ENCODE measurements around the gene SESN3.
"Not testable (repeated sequence)": the region's sequence is repeated elsewhere in the genome, so short reads cannot be mapped to it uniquely, and the experiment has no call there.

Gene SESN3, protein sequence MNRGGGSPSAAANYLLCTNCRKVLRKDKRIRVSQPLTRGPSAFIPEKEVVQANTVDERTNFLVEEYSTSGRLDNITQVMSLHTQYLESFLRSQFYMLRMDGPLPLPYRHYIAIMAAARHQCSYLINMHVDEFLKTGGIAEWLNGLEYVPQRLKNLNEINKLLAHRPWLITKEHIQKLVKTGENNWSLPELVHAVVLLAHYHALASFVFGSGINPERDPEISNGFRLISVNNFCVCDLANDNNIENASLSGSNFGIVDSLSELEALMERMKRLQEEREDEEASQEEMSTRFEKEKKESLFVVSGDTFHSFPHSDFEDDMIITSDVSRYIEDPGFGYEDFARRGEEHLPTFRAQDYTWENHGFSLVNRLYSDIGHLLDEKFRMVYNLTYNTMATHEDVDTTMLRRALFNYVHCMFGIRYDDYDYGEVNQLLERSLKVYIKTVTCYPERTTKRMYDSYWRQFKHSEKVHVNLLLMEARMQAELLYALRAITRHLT

DNA sequence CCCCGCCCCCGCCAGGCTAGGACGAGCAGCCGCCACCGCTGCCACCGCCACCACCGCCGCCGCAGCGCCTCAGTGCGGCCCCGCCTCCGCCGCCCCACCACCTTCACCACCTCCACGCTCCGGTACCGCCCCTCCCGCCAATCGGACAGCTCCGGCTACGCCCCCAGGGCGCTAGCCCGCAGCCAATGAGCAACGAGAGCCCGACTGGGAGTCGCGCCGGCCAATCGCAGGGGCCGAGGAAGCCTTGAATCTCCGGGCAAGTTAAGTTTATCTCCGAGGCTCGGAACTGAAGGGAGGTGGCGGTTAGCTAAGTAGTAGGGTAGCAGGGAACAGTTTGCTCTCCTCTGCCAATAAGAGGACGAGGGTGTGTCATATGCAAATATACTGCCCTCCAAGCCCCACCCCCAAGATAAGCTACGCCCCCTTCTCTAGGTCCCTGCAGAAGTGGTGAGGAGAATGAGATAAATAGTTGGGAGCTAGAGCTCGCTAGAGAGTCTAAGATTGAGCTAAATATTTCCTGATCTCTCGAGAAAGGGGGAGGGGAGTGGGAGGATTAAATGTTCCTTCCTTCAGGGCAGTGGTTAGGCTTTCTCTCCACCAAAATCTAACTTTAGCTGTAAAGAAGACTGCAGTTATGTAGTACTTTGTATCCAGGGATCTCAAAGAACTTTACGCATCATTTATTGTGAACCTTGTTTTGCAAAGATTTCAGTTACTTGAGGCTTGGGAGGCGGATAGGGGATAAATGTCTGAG lies at the start of gene SESN3:
Gene SESN3 (minus strand): TSS at position 76 of the 754 bp plus-strand sequence. CDS start 342 bp downstream, outside the sequence.
- DNase-seq (ENCODE audit: low spot score), result peak; percentile 96

DNA sequence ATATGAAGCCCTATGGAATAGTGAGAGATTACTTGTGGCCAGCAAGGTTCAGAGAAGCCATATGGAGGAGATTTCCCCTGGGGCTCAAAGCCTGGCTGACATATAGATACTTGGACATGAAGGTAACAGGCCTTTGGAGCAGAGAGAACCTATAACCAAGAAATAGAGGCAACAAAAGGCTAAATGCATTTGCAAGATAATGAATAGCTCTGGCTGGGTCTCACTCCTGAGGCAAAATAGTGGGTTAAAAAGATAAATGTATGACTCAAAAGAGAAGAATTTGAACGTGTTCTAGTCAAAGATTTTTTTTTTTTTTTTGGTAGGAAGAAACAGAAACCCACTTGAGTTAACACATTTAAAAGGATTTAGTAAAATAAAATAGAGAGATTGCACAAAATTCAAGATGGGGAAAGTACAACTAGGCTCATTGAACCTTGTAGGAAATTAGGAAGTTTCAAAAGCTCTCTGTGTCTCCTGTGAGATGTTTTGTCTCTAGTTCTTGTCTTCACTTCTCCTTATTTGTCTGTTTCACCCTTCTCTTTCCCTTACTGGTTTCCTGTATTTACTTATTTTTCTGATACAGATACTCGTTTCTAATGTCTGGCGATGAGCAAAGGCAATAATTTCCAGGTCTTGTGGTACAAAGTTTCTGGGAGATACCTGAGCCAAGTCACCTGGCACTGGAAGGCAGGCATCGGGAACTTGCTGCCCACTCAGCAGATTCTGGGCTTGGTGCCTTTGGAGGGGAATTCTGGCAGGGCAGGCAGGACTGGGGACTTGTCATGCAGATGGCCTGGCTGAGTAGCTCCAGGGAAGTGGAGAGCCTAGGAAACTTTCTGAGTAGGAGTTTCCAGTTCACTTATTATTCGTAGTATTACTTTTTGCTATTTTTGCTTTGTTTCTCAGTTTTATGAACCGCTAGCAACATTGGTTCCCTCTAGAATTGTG lies 49.2 kb upstream of the SESN3 start:
- DNase-seq (ENCODE audit: low spot score), result no peak

DNA sequence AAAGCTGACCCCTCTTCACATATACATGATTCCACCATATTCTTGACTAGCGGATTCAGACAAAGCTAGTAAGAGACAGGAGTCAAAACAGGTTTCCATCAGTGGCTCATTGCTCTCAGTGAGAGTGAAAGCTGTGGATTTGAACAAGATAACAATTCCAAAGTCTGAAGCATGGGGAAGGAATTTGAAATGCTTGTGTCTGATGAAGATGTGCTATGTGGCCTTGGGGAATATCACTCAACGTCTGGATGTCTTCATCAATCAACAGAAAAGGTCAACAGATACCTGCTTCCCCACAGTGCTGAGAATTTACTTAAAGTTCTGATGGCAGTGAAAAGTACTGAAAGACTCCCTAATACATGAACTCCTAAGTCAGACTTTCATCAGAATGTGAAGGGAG lies 46.9 kb upstream of the SESN3 start:
- DNase-seq (ENCODE audit: low spot score), result no peak

DNA sequence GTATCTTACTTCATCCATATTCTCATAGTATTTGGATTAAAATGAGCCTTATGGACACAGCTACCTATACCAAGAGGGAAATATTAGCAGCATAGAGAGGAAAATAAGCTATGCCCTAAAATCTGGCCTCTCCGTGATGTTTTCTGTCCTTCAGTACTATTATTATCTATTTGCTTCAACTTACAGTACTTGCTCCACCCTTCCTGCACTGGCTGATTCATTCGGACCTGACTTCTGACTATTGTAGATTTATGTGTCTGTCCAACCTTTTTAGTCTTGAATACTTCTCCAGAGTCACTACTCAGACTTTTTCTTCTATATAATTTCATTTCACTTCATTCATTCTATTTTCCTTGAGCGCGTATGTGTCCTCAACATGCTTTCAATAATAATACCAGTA lies 45.1 kb upstream of the SESN3 start:
- DNase-seq (ENCODE audit: low spot score), result no peak

DNA sequence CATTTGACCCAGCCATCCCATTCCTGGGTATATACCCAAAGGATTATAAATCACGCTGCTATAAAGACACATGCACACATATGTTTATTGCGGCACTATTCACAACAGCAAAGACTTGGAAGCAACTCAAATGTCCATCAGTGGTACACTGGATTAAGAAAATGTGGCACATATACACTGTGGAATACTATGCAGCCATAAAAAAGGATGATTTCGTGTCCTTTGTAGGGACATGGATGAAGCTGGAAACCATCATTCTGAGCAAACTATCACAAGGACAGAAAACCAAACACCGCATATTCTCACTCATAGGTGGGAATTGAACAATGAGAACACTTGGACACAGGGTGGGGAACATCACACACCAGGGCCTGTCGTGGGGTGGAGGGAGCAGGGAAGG lies 42.6 kb upstream of the SESN3 start:
- not testable (repeated sequence) for DNase-seq (ENCODE audit: low spot score)

DNA sequence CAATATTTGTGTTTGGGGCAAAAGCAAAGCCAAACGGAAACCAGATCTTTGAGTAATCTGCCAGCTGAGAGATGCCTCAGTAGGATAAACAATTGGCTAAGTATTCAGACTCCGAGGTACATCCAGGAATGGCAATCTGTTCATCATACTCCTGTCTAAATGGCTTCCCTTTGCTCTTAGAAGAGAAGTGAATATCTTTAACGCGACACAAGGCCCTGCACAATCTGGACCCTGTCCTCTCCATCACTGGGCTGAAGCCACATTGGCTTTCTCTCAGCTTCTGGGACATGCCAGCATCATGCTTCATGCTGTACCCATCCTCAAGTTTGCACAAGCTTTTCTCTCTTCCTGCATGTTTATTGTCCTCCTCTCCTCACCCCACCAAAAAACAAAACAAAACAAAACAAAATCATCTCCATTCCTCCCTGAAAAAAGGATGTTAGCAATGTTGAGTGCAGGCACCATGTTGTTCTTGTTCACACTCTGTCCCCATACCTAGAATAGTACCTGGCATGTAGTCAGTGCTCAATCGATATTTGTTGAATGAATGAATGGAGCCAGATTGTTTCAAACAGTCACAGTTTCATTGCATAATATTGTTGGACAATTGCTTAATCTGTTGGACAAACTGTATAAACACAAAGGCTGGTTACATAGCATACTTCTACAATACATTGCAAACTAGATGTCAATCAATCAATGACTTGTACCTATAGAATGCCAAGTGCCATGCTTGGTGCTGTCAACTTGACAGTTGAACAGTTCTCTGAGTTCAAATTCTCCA lies 38.2 kb upstream of the SESN3 start:
- no peak for DNase-seq (ENCODE audit: low spot score)

DNA sequence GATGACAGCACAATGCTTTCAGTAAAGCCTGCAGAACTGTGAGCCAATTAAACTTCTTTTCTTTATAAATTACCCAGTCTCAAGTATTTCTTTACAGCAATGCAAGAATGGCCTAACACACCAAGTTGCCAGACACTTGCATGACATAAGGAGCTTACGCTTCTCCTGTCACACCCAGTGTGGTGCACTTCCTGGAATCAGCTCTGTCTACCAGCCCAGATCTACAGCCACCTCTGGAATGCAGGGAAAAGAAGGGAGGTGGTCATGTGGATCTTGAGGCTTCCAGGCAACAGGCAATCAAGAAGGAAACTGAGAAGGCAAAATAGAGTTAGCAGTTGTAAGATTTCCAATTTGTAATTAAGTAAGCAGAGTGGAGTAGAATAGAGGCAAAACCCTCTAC lies 37.4 kb upstream of the SESN3 start:
- no peak for DNase-seq (ENCODE audit: low spot score)

DNA sequence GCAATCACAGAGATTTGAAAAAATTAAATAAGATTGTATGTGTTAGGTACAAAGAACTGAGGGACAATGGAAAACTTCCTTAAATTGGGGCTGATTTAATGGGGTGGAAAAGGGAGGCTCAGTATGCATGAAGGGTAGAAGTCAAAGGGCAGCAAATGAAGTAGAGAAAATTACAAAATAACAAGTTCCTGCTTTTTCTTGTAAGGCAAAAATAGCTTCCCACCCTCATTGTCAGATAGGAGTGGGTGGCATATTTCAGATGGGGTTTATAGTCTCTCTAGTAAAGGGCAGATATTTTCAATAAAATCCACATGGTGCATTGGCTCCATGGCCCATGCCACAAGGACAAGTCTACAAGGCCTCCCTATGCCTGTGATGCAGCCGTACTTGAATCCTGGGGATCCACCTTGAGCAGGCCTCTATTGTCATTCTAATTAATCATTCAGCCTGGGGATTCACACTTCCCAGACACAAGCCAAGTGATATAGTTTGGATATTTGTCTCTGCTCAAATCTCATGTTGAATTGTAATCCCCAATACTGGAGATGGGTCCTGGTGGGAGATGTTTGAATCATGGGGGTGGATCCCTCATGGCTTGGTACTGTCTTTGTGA lies 36.7 kb upstream of the SESN3 start:
- DNase-seq (ENCODE audit: low spot score), result no peak

DNA sequence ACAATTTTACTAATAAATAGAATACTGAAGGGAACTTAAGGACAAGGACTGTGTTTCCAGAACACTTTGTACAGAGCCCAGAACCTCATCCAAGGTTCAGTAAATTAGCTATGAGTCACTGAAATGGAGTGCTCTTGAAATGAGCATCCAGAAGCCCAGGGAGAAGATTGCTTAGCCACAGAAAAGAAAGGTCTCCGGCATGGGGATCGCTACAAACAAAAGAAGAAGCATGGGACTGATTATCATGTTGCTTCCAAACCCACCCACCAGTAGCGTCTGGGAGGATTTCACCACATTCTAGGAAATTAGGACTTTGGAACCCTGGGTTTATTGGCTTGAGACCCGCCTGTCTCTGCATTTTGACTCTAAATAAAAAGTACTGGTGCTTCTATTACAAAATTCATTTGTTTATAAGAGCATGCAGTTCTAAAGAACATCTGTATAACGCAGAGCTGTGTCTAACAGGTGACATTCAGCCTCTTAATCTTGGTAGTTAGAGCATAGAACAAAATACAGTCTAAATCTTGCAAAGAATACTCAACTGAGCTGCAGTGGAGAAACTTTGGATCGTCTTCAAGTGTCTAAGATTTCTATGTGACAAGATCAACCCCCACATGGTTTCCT lies 35.9 kb upstream of the SESN3 start:
- DNase-seq (ENCODE audit: low spot score), result peak; percentile 57

DNA sequence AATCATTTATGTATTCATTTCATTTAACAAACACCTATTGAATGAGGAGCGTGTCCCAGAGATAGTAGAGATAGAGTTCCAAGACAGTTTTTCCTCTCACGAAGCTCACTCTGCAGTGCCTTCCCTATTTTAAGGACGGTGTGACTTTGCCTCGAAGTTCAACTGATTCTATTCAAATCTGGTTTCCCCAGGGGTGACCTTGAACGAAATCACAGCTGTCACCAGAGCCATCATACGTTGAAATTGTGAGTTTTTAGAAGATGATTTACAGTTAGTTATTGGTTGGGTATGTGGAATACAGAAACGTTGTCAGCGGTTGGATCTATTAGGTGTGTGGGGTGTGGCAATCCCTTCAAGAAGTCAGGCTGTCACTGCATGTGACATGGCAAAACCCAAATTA lies 33.9 kb upstream of the SESN3 start:
- no peak for DNase-seq (ENCODE audit: low spot score)

DNA sequence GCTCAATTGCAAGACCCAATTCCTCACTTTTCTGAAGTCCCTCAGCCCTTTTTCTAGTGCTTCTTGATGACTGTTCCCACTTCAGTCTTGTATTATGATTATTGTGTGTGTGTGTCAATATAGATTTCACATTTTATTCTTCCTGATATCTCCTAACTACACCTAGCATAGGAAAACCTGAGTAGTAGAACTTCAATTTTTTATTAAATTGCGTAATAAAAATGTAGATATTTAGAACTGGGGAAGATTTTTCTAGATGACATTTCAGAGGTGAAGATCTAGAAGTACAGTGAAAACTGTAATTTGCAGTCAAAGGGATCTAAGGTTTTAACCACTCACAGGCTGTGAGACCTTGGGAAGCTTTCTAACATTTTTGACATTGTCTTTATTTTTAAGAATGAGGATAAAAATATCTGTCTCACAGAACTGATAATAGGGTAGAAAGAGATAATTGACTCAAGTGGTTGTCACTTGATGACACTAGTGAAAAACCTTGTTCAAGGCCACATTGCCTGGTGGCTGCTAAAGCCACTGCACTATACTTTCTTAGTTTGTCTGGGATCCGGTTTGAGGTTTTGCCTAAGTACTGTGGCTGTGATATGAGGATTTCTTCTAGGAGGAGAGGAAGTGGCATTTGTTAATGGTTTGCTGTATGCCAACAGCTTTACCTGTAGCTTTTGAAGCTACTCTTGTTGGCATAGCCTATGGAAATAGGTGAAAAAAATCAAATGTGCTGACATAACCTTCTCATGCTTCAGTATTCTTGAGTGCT lies 32.2 kb upstream of the SESN3 start:
- DNase-seq (ENCODE audit: low spot score), result no peak

DNA sequence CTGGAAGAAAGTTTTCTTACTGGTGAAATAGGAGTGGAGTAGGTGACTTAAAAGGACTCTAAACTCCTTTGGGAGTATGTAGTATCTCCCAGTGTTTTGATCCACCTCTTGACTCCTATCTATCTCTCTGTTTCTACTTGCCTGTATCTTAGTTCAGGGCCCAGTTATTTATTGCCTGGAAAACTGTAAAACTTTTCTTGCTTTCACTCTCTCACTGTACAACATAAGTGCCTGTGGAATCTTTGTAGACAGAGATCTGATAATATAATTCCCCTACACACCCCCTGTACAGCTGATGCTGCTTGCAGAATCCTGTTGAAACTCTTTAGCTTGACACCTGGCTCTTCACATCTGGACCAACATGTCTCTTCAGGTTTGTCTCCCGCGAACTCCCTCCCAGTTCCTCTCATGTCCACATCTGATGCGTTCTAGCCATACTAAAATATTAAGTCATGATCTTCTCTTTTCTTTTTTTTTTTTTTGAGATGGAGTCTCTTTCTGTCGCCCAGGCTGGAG lies 26.5 kb upstream of the SESN3 start:
- DNase-seq (ENCODE audit: low spot score), result no peak

DNA sequence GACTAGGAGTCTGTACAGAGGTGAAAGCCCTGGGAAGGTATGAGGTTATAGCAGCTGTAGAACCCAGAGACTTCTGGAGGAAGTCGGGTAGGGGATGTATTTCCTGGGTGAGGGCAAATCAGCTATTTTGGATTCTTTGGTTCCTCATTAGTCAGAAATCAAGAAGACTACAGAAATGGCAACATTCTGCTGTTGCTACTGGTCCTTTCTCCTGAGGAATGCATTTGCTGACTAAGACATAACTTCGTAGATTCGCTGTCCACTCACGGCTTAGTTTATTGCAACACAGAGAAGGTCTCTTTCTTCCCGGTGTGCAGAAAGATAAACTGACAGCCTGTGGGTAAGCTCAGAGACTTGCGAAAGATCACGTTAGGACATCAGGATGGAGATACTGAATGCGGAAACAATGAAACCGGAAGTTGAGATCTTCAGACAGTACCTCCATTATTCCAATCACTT lies 25.3 kb upstream of the SESN3 start:
- DNase-seq (ENCODE audit: low spot score), result no peak

DNA sequence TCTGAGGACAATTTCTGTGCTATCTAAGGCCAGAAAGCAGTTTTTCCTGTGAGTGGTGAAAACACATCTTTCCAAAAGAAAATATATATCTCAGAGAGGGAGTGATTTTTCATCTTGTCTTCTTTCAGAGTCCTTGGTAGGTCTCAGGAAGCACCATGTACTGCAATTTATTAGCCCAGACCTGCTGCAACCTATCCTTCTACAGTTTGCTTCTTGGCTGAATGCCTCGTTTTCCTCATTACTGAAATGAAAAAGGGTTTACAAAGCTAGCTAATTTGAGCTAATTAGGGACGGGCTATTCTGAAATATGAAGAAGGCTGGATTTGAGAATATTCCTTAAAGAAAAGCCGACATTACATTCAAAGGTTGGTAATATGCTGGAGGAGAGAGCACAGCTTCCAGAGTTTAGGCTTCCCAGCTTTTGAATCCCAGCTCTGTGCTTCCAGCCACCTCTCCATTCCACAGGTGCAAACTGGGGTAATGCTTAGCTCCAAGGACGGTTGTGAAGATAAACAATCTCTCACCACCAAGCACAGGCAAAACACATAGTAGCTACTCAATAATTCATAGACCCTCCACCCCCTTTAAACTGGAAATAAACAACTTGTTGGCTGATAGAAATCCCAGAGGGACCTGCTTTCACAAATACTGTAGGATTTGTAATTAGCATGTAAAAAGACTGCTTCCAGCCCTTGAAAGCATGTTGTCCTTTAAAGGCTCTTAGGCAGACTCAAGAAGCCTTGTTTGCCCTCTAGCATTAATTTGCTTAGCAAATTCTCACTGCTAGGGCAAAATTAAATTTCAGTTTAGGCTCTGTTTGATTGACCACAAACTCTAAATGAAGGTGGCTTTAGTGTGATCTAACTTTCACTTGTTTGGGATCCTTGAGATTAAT lies 24.5 kb upstream of the SESN3 start:
- DNase-seq (ENCODE audit: low spot score), result no peak

DNA sequence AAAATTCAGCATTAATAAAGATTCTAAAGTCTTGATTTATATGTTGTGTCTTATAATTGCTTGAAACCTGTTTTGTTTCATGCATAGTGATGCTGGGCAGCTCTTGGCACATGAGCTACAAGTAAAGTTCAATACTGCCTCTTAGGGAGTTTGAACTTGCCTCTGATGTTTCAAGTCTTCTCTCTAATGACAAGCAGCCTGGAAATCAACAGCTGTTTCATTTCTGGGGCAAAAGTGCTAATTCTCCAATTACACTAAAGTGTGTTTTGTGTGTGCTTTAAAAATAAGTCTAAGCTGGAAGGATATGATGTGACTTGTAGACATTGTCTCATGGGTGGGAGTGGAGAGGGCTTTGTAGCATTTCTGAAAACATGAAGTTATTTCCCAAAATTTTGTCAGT lies 23.7 kb upstream of the SESN3 start:
- DNase-seq (ENCODE audit: low spot score), result no peak

DNA sequence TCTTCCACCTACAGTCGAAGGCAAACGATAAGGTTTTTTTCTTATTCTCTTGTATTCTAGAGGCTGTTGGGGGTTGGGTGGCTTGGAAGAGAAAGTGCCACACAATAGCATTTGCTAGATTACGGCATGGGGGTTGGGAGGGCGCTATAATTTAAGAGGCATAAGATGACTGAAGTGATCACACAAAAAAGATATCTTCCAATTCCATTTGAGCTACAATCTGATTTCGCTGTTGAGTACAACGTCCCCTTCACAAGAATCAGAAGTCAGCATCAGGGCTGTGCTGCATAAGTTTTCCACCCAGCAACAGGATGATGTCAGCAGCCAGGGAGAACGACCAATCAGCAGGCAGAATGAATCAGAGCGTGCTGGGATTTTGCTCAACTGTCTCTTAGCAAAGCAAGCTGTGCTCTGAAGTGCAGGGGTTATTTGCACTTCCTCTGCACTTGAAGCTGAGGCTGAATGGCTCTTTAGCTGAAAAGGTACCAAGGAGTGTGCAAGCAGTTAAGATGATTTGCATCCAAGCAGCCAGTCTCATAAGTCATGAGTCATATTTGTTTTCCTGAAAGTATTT lies 23.2 kb upstream of the SESN3 start:
- peak; percentile 93 for DNase-seq (ENCODE audit: low spot score)

DNA sequence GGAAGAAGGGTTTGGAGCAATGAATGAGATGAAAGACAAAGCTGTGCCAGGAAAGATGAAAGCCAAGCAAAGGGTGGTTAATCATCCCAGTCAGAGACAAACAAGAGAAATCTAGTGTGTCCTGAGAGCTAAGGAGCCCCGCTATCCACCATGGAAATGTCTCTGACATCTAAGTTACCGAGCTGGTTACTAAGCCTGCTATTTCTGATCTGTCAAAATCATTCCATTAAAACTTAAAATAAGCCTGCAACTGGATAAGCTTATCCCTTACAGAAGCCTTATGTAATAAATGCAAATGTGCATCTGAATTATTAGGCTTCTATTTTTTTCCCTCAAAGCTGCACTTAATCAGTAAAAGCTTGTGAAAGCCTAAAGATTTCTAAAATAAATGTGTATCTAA lies 22.1 kb upstream of the SESN3 start:
- DNase-seq (ENCODE audit: low spot score), result no peak

DNA sequence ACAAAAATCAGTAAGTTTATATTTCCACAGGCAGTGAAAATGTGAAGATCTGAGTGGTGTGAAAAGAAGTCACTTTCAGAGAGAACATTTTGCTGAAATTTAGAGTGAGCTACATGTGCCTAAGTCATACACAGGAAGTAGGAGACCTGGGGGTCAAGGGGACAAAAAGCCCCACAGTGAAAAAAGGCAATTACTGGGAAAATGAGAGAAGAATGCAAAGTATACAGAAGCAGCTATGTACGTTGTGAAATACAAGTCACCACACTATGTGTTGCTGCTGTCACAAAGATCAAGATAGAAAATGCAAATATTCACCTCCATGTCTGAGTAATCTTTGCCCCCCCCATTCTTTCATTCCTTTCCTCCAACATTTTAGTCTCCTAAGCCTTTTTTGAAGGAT lies 21.6 kb upstream of the SESN3 start:
- DNase-seq (ENCODE audit: low spot score), result no peak
